ENCODE measurements around the gene ARFIP2.

- TF ChIP-seq CTCF (IDR thresholded peaks at IDR 0.05; ENCODE audit: low read depth, low read length) (no peak), EZH2phosphoT487 (IDR thresholded peaks at IDR 0.05; ENCODE audit: low read depth) (no peak)
Measured at GRCh38 chr11:6455070-6455469, 26.1 kb downstream of the ARFIP2 start.
